Keratinocyte (primary cell): Measurements from ENCODE around the gene WDR93. TPM values are rescaled to one million over a fixed set of nuclear protein-coding genes. Genes with fewer than 3 reads are reported as not detected.

Source experiments
- DNase-seq: peaks from one replicate; pipeline ENCODE4 v3.0.0-alpha.2; 2011; ENCODE audit warnings: low read depth, missing footprints, low spot score
- FAIRE-seq: peaks from 2 replicates; lab custom pipeline; 2011; peaks lifted over from hg19 to GRCh38; lab: Jason Lieb, UNC
- H2AFZ ChIP-seq: 2 replicates; pipeline ENCODE4 v1.6.0; 2012; ENCODE audit warnings: low read length, control low read depth, inconsistent platforms; ENCODE audit not compliant: control insufficient read depth
- H3K27ac ChIP-seq: 2 replicates; pipeline ENCODE4 v1.5.1; 2011; ENCODE audit warnings: low read length; ENCODE audit not compliant: control insufficient read depth, insufficient read depth
- H3K27me3 ChIP-seq: 3 replicates; pipeline ENCODE4 v1.6.0; 2011; ENCODE audit warnings: low read length; ENCODE audit not compliant: control insufficient read depth, insufficient read depth; ENCODE audit errors: extremely low read depth
- H3K36me3 ChIP-seq, 2 experiments: 2 replicates in 1 of 2; 3 replicates in 1 of 2; pipeline ENCODE4 v1.5.1; 2011; ENCODE audit warnings: low read length in 2 of 2, mild to moderate bottlenecking in 1 of 2; ENCODE audit not compliant: control insufficient read depth in 2 of 2, insufficient read depth in 2 of 2; ENCODE audit errors: extremely low read depth in 1 of 2
- H3K4me1 ChIP-seq: 3 replicates; pipeline ENCODE4 v1.5.1; 2011; ENCODE audit warnings: low read length; ENCODE audit not compliant: control insufficient read depth, insufficient read depth; ENCODE audit errors: extremely low read depth
- H3K4me2 ChIP-seq: 3 replicates; pipeline ENCODE4 v1.6.0; 2011; ENCODE audit warnings: low read depth, low read length; ENCODE audit not compliant: control insufficient read depth, insufficient read depth; ENCODE audit errors: extremely low read depth
- H3K4me3 ChIP-seq, 3 experiments: fragments of 200-600 bp in 1 of 3; sonication (generic) in 1 of 3; 2 replicates in 2 of 3; 3 replicates in 1 of 3; pipeline ENCODE4 v1.5.1; 2011 to 2016; ENCODE audit warnings: low read length in 3 of 3, mild to moderate bottlenecking in 3 of 3, control low read depth in 2 of 3, inconsistent platforms in 1 of 3, low read depth in 1 of 3, mixed read lengths in 1 of 3, mixed run types in 1 of 3, moderate library complexity in 1 of 3; ENCODE audit not compliant: control insufficient read depth in 2 of 3, insufficient read depth in 2 of 3; ENCODE audit errors: extremely low read depth in 1 of 3
- H3K79me2 ChIP-seq: 2 replicates; pipeline ENCODE4 v1.6.0; 2012; ENCODE audit warnings: low read length; ENCODE audit not compliant: control insufficient read depth, insufficient read depth
- H3K9ac ChIP-seq: 3 replicates; pipeline ENCODE4 v1.6.0; 2011; ENCODE audit warnings: low read length; ENCODE audit not compliant: control insufficient read depth, insufficient read depth; ENCODE audit errors: extremely low read depth
- H3K9me1 ChIP-seq: 3 replicates; pipeline ENCODE4 v1.6.0; 2011; ENCODE audit warnings: low read length; ENCODE audit not compliant: control insufficient read depth, insufficient read depth; ENCODE audit errors: extremely low read depth
- H3K9me3 ChIP-seq: 2 replicates; pipeline ENCODE4 v1.5.1; 2012; ENCODE audit warnings: low read depth, low read length; ENCODE audit not compliant: control insufficient read depth
- H4K20me1 ChIP-seq: 3 replicates; pipeline ENCODE4 v1.6.0; 2011; ENCODE audit warnings: low read length; ENCODE audit not compliant: control insufficient read depth, insufficient read depth; ENCODE audit errors: extremely low read depth
- EZH2 ChIP-seq: IDR thresholded peaks from one replicate; pipeline ENCODE4 v1.6.1; 2012; ENCODE audit warnings: inconsistent platforms, mild to moderate bottlenecking, low read length, moderate library complexity
- dilution Hi-C: fragments of 300-500 bp; cut with MboI; formaldehyde crosslinking; loops from one replicate; pipeline ENCODE4 v1.7.0; 2020; ENCODE audit warnings: low sequenced_read_pairs; ENCODE audit not compliant: extremely low pct_ligation_motif_present
- polyA plus RNA-seq, 5 experiments: library from polyadenylated mRNA; depleted of rRNA in 3 of 5; stranded (reverse) in 3 of 5; stranded (forward) in 1 of 5; unstranded in 1 of 5; fragments of >200 nt; gene quantifications; 1 replicate in 1 of 5; 2 replicates in 3 of 5; 3 replicates in 1 of 5; pipeline versions ENCODE4 v1.2.1 to v1.2.3, GENCODE V29; 2011 to 2012; ENCODE audit warnings: missing spikeins in 2 of 5, low read depth in 1 of 5, low replicate concordance in 1 of 5
- TF ChIP-seq, protein P1 (sequence below), 3 experiments: IDR thresholded peaks in 1 of 3; conservative IDR thresholded peaks in 1 of 3; optimal IDR thresholded peaks in 1 of 3; 2 replicates in 2 of 3; 3 replicates in 1 of 3; pipeline versions ENCODE3 to v1.5.1; 2011; ENCODE audit warnings: low read length in 3 of 3, mild to moderate bottlenecking in 3 of 3, moderate library complexity in 2 of 3, control low read depth in 1 of 3, inconsistent platforms in 1 of 3; ENCODE audit not compliant: insufficient read depth in 2 of 3; ENCODE audit errors: extremely low read depth in 1 of 3

WDR93 gene
- polyA plus RNA-seq, 1 donor (not counting 4 experiments of a cell fraction or from before 2014, with no cell fraction given): 0.05 TPM

DNA sequence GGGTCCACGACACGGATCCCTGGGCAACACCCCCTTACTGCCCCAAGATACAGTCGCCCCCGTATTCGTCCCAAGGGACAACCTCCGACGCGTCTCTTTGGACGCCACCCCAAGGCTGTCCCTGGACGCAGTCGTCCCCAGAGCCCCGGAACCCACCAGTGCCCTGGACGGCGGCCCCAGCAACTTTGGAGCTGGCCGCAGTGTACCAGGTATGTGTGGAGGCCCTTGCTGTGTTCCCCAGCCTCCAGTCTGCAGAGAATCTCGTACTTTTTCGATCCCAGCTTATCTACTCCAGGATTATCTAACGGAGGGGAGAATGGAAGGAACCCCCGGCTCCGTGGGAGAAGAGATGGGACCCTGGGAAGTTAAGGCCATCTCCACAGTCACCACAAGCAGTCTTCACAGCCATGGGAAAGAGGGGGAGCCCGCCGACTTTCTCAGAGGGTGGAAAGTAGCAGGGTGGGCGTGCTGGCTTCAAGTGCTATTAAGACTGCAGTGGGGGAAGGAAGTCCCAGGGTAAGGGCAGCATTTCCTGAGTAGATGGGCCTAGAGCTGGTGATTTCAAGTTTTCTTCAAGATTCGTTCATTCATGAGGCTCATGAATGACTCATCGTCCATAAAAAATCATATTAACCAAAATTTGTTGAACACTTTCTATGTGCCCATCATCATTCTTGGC is 86.6 kb downstream of the WDR93 start:
- Histone ChIP-seq H3K9me1 (no peaks in the 10 kb centered on the region), H3K36me3 (no peaks in the 10 kb centered on the region), H3K27me3 (no peaks in the 10 kb centered on the region), H2AFZ (no peak overlapping the region), H3K4me3 (no peak overlapping the region), H4K20me1 (no peaks in the 10 kb centered on the region), H3K9ac (no peak overlapping the region), H3K9me3 (no peaks in the 10 kb centered on the region), H3K79me2 (no peaks in the 10 kb centered on the region), H3K4me1 (peaks cover 50% of the 10 kb centered on the region), H3K4me2 (no peak overlapping the region), H3K27ac (no peak overlapping the region)
- FAIRE-seq (no peak), DNase-seq (no peak)
- dilution Hi-C loops: no loop called here
- TF ChIP-seq EZH2: no peak
- TF ChIP-seq, protein P1, sequence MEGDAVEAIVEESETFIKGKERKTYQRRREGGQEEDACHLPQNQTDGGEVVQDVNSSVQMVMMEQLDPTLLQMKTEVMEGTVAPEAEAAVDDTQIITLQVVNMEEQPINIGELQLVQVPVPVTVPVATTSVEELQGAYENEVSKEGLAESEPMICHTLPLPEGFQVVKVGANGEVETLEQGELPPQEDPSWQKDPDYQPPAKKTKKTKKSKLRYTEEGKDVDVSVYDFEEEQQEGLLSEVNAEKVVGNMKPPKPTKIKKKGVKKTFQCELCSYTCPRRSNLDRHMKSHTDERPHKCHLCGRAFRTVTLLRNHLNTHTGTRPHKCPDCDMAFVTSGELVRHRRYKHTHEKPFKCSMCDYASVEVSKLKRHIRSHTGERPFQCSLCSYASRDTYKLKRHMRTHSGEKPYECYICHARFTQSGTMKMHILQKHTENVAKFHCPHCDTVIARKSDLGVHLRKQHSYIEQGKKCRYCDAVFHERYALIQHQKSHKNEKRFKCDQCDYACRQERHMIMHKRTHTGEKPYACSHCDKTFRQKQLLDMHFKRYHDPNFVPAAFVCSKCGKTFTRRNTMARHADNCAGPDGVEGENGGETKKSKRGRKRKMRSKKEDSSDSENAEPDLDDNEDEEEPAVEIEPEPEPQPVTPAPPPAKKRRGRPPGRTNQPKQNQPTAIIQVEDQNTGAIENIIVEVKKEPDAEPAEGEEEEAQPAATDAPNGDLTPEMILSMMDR (optimal IDR thresholded peaks at IDR 0.05 in 1 of 3, IDR thresholded peaks at IDR 0.05 in 1 of 3, conservative IDR thresholded peaks at IDR 0.05 in 1 of 3; ENCODE audit: extremely low read depth in 1 of 3, insufficient read depth in 2 of 3, low read length in 3 of 3): no peak

DNA sequence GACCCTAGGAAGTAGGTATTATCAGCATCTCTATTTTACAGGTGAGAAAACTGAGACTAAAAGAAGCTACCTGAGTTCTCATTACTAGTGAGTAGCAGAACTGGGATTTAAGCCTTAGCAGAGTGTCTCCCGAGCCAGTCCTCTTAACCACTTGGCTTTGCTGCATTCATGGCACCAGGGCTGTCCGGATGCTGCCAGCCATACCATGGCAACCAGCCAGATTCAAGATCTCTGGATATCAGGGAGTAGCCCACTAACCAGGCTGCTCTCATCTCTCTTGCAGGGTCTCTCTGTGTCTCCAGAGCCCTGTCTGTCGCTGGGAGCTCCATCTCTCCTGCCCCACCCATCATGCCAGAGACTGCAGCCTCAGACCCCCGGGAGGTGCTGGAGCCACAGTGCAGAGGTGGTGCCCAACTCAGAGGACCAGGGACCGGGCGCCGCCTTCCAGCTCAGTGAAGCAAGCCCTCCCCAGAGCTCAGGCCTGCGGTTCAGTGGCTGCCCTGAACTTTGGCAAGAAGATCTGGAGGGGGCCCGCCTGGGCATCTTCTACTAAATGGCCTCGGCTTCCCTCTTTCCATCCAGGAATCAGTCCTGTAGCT is 87.3 kb downstream of the WDR93 start:
- Histone ChIP-seq H3K9ac (no peak overlapping the region), H3K4me3 (no peak overlapping the region), H2AFZ (no peak overlapping the region), H4K20me1 (no peaks in the 10 kb centered on the region), H3K9me3 (no peaks in the 10 kb centered on the region), H3K27ac (no peak overlapping the region), H3K4me2 (no peak overlapping the region), H3K9me1 (peaks cover under 1% of the 10 kb centered on the region), H3K79me2 (no peaks in the 10 kb centered on the region), H3K27me3 (no peaks in the 10 kb centered on the region), H3K4me1 (peaks cover 55% of the 10 kb centered on the region), H3K36me3 (no peaks in the 10 kb centered on the region)
- dilution Hi-C loops: no loop called here
- no peak for DNase-seq
- FAIRE-seq: no peak
- TF ChIP-seq, protein P1 (optimal IDR thresholded peaks at IDR 0.05 in 1 of 3, IDR thresholded peaks at IDR 0.05 in 1 of 3, conservative IDR thresholded peaks at IDR 0.05 in 1 of 3; ENCODE audit: extremely low read depth in 1 of 3, insufficient read depth in 2 of 3, low read length in 3 of 3): no peak
- no peak for TF ChIP-seq EZH2
